ENCODE results near the gene DEPP1.

DNA sequence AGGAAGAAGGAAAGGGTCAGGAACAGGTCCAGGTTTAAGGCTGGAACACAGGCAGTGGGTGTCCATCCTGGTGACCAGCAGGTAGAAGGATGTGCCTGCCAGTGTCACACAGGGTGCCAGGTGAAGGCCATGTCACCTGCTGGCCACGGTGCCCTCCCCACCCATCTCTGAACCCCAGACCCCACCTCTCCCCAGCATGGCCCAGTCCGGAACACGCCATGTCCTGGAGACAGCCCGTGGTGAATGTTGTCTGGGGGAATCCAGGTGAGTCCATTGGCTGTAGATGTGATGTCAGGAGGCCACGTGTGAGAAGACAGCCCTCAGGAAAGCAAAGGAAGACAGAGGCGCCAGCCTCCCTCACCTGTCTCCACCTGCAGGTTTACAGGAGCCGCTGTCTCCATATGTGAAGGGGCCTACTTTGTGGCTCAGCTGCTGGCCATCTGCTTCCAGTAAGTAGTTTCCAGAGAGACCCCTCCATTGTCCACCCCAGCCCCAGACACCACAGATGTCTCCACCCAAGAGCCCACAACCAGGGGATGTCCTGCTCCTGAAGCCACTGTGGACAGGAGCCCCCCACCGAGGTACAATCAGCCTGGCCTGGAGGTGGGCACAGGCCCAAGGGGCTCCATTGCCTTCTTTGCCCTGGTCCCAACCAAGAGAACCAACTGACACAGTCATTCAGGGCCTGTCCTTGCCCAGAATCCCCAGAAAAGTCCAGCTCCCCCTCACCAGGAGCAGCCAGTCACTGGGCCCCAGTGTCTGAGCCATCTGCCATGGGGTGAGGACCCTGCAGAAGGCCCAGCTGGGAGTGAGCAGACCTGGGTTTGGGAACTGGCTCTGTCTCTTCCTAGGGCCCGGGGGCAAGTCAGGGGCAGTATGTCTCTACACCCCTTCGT lies 46.7 kb downstream of the DEPP1 start:
- TF ChIP-seq, protein P1, sequence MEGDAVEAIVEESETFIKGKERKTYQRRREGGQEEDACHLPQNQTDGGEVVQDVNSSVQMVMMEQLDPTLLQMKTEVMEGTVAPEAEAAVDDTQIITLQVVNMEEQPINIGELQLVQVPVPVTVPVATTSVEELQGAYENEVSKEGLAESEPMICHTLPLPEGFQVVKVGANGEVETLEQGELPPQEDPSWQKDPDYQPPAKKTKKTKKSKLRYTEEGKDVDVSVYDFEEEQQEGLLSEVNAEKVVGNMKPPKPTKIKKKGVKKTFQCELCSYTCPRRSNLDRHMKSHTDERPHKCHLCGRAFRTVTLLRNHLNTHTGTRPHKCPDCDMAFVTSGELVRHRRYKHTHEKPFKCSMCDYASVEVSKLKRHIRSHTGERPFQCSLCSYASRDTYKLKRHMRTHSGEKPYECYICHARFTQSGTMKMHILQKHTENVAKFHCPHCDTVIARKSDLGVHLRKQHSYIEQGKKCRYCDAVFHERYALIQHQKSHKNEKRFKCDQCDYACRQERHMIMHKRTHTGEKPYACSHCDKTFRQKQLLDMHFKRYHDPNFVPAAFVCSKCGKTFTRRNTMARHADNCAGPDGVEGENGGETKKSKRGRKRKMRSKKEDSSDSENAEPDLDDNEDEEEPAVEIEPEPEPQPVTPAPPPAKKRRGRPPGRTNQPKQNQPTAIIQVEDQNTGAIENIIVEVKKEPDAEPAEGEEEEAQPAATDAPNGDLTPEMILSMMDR (IDR thresholded peaks at IDR 0.05; ENCODE audit: low read depth, low read length, poor library complexity, severe bottlenecking): no peak
- no peak for TF ChIP-seq EZH2phosphoT487 (IDR thresholded peaks at IDR 0.05; ENCODE audit: borderline replicate concordance, low read length)
